ENCODE data around the gene TGFBR3. TPM values are rescaled to one million over a fixed set of nuclear protein-coding genes. Genes with fewer than 3 reads are reported as not detected.

Gene TGFBR3
- total RNA-seq, 1 experiment from 2014 or later, result 12.2 TPM

DNA sequence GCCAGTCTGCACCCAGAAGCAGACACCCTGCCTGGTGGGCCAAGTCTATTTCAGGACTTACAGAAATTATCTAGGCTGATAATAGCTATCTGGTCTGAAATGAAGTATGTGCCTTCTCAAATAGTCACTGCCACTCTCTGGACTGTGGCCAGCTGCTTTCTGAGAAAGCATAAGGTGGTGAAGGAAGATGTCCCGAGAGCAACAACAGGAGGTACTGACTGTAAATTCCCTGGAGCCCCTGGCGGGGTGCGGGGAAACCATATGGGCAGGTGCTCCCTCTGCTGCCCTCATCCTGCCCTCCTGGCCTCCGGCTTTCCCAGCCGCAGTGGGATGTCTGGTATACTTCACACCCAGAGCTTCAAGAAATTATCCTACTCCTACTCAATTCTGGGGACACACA is 86.8 kb downstream of the TGFBR3 start:
- CTCF ChIA-PET, result no interaction called here
- Mint-ChIP-seq H3K27me3 (ENCODE audit: insufficient read depth, unreplicated experiment) (no peaks in the 10 kb centered on the region), H3K4me3 (ENCODE audit: unreplicated experiment) (no peak overlapping the region), H3K36me3 (ENCODE audit: insufficient read depth, unreplicated experiment) (peaks cover under 1% of the 10 kb centered on the region), H3K9me3 (ENCODE audit: unreplicated experiment) (no peaks in the 10 kb centered on the region), H3K27ac (ENCODE audit: unreplicated experiment) (no peak overlapping the region), H3K4me1 (ENCODE audit: low read depth, unreplicated experiment) (no peaks in the 10 kb centered on the region)
- Histone ChIP-seq H3K9me3 (no peaks in the 10 kb centered on the region), H3K4me3 (ENCODE audit: low read depth, low read length) (no peak overlapping the region), H3K36me3 (ENCODE audit: control insufficient read depth, insufficient read depth, low read length) (no peaks in the 10 kb centered on the region), H3K4me1 (no peaks in the 10 kb centered on the region), H3K27me3 (replicated peaks; ENCODE audit: control insufficient read depth, insufficient read depth, low read length) (no peaks in the 10 kb centered on the region)
- DNase-seq, result no peak
- no TSS peak for BruUV-seq (replicated peaks)
- TF ChIP-seq, protein P1, sequence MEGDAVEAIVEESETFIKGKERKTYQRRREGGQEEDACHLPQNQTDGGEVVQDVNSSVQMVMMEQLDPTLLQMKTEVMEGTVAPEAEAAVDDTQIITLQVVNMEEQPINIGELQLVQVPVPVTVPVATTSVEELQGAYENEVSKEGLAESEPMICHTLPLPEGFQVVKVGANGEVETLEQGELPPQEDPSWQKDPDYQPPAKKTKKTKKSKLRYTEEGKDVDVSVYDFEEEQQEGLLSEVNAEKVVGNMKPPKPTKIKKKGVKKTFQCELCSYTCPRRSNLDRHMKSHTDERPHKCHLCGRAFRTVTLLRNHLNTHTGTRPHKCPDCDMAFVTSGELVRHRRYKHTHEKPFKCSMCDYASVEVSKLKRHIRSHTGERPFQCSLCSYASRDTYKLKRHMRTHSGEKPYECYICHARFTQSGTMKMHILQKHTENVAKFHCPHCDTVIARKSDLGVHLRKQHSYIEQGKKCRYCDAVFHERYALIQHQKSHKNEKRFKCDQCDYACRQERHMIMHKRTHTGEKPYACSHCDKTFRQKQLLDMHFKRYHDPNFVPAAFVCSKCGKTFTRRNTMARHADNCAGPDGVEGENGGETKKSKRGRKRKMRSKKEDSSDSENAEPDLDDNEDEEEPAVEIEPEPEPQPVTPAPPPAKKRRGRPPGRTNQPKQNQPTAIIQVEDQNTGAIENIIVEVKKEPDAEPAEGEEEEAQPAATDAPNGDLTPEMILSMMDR (IDR thresholded peaks at IDR 0.05; ENCODE audit: insufficient read depth in 1 of 2, low read depth in 1 of 2, low read length in 1 of 2, severe bottlenecking in 1 of 2, unreplicated experiment in 1 of 2), result no peak
- intact Hi-C loops (cut with micrococcal nuclease; ENCODE audit: unreplicated experiment), result loop anchor here (10.0 kb wide), 3 partner anchors 126 to 284 kb away; no protein-coding TSS in a partner anchor
- POLR2A ChIA-PET, result no interaction called here

DNA sequence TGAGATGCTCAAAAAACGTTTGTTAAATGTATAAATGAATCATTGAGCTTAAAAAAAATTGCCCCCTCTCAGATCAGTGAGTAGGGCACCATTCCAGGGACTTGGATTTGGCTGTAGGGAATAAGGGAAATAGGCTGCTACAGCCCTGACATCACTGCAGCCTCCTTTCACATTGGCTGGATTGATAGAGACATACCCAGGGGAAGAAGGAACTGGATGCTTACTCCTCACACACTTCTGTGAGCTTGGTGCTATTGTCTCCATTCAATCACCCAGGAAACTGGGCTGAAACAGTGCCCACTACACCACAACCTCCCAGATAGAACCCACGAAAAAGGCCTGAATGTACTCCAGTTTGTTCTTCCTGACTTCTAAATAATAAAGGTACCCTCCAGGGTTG is 87.2 kb downstream of the TGFBR3 start:
- intact Hi-C loops (cut with micrococcal nuclease; ENCODE audit: unreplicated experiment), result loop anchor here (10.0 kb wide), 3 partner anchors 126 to 284 kb away; no protein-coding TSS in a partner anchor
- Mint-ChIP-seq H3K9me3 (ENCODE audit: unreplicated experiment) (no peaks in the 10 kb centered on the region), H3K36me3 (ENCODE audit: insufficient read depth, unreplicated experiment) (no peaks in the 10 kb centered on the region), H3K4me3 (ENCODE audit: unreplicated experiment) (no peak overlapping the region), H3K4me1 (ENCODE audit: low read depth, unreplicated experiment) (no peaks in the 10 kb centered on the region), H3K27me3 (ENCODE audit: insufficient read depth, unreplicated experiment) (no peaks in the 10 kb centered on the region), H3K27ac (ENCODE audit: unreplicated experiment) (no peak overlapping the region)
- H3K4me1 ChIP-seq, result no peaks in the 10 kb centered on the region
- H3K27me3 ChIP-seq (replicated peaks; ENCODE audit: control insufficient read depth, insufficient read depth, low read length), result no peaks in the 10 kb centered on the region
- no peak overlapping the region for H3K4me3 ChIP-seq (ENCODE audit: low read depth, low read length)
- no peaks in the 10 kb centered on the region for H3K9me3 ChIP-seq
- no peak for DNase-seq
- H3K36me3 ChIP-seq (ENCODE audit: control insufficient read depth, insufficient read depth, low read length), result no peaks in the 10 kb centered on the region
- CTCF ChIA-PET, result no interaction called here
- POLR2A ChIA-PET, result no interaction called here
- no TSS peak for BruUV-seq (replicated peaks)
- TF ChIP-seq, protein P1 (IDR thresholded peaks at IDR 0.05; ENCODE audit: insufficient read depth in 1 of 2, low read depth in 1 of 2, low read length in 1 of 2, severe bottlenecking in 1 of 2, unreplicated experiment in 1 of 2), result no peak

DNA sequence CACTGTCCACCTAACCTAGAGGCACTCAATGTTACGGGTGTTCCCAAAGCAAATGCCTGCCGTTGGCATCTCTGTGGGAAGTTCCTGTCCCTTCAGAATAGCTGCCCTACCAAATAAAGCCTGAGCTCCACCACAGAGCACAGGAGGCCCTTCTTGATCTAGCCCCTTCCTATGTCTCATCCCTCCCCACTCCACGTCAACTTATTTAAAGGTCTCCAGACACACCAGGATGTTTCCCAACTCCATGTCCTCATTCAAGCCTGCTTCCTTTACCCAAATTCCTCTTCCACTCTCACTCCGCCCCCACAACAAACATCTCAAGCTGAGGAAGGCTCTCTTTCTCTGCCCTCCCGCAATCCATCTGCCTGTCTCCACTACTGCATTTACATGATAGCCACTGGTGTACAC is 87.7 kb downstream of the TGFBR3 start:
- no peaks in the 10 kb centered on the region for H3K4me1 Mint-ChIP-seq (ENCODE audit: low read depth, unreplicated experiment)
- TF ChIP-seq, protein P1 (IDR thresholded peaks at IDR 0.05; ENCODE audit: insufficient read depth in 1 of 2, low read depth in 1 of 2, low read length in 1 of 2, severe bottlenecking in 1 of 2, unreplicated experiment in 1 of 2), result no peak
- BruUV-seq (replicated peaks), result no TSS peak
- H3K4me1 ChIP-seq, result no peaks in the 10 kb centered on the region
- H3K27ac Mint-ChIP-seq (ENCODE audit: unreplicated experiment), result no peak overlapping the region
- H3K36me3 Mint-ChIP-seq (ENCODE audit: insufficient read depth, unreplicated experiment), result no peaks in the 10 kb centered on the region
- no peaks in the 10 kb centered on the region for H3K9me3 ChIP-seq
- DNase-seq, result no peak
- H3K9me3 Mint-ChIP-seq (ENCODE audit: unreplicated experiment), result no peaks in the 10 kb centered on the region
- no peaks in the 10 kb centered on the region for H3K36me3 ChIP-seq (ENCODE audit: control insufficient read depth, insufficient read depth, low read length)
- no peak overlapping the region for H3K4me3 ChIP-seq (ENCODE audit: low read depth, low read length)
- no peak overlapping the region for H3K4me3 Mint-ChIP-seq (ENCODE audit: unreplicated experiment)
- intact Hi-C loops (cut with micrococcal nuclease; ENCODE audit: unreplicated experiment), result loop anchor here (10.0 kb wide), 3 partner anchors 127 to 283 kb away; no protein-coding TSS in a partner anchor
- CTCF ChIA-PET, result no interaction called here
- H3K27me3 Mint-ChIP-seq (ENCODE audit: insufficient read depth, unreplicated experiment), result no peaks in the 10 kb centered on the region
- H3K27me3 ChIP-seq (replicated peaks; ENCODE audit: control insufficient read depth, insufficient read depth, low read length), result no peaks in the 10 kb centered on the region
- POLR2A ChIA-PET, result no interaction called here
